GM03348 (cell line): ENCODE results near the gene PYGO2.

ENCODE experiments used
- DNase-seq: peaks from one replicate; pipeline ENCODE4 v3.0.0; 2012; ENCODE audit warnings: low spot score

Gene PYGO2

DNA sequence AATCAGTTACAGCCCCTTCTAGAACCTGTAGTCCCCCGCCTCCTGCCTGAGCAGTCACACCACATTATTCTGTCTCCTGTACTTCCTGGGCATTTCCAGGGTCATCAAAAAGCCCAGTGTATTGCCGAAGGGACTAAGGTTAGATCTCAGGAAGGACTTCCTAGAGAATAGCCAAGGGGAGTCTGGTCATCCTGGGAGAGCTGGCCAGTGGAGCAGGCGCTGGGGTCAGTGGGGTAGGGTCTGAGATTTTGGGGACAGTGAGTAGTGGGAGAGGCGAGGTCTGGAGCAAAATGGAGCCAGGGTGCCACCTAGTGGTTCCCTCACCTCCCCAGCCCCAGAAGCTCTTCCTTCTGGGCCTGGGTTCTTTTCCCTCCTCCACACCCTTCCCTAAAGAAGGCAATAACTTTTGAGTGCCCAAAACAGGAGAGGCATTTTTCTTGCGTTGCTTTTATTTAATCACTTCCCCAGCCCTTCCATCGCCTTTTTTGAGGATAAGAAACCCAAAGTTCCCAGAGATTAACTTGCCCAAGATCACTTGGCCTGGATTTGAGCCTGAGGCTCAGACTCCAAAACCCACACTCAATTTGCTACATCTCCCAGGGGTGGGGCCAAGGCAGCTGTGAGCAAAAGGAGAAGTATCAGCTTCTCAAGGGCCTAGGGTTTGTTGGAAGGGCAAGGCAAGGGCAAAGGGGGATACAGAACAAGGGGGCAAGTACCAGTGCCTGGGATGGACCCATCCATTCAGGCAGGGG lies 17.8 kb downstream of the PYGO2 start:
- peak; percentile 69 for DNase-seq

DNA sequence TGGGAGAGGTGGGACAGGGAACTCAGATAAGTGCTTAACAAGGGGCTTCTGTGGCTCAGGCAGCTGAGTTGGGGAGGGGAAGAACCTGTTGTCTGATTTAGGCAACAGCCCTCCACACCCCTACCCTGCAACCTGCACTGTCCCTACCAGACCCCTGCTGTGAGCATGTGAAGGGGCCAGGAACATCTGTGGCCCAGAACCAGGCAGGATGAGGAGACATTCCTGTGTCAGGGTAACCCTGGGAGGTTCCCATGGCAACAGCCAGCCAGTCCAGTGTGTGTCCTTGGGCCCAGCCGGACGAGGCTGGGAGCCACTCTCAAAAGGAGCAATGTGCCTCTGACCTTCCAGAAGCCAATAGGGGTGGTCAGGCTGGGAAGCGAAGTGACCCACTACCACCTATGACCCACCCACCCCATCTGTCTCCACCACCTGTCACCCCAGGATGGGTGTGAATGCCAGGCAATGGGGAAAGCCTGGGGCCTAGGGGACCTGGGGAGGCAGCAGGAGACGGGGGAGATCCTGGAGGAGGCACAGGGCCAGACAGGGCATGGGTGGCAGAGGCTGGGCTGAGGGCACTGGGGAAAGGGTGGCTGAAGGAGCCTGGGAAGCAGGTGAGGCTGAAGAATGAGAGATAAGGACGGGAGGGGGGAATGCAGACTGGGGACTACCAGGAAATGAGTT lies 20.1 kb downstream of the PYGO2 start:
- DNase-seq: no peak

DNA sequence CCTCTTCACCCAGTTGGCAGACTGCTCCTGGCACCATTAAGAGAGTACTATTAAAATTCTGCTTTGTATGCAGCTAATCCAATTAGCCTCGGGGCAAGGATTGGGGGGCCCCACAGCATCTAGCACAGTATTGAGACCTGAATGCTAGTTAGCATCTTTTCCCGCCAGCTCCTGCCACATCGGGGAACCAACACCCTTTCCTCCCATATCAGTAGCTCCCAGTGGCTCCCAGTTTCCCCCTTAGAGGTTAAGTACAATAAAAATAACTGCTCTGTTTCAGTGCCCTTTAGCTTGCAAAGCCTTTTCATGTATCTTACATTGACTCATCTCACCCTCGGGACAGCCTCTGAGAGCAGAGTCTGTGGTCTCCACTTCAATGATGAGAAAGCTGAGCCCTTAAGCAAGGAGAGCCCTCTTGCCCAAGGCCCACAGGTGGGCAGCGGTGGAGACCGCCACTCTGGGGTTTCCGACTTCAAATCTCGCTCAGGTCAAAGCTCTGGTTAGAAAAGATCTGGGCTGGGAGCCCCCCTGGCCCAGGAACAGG lies 20.9 kb downstream of the PYGO2 start:
- no peak for DNase-seq

DNA sequence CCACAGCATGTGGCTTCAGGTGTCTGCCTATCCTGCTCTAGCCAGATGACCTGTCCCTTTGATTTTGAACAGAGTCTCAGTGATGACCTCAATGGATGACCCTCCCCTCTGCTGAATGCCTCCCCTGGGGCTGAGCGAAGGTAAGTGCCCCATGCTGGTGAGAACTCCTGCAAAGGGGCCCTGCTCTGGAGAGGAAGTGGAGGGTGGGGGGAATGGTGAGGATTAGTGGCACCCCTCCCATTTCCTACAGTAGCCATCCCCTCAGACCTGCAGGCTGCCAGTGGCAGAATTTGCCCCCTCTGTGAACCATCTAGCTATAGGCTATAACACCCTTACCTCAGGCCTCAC lies 21.4 kb downstream of the PYGO2 start:
- DNase-seq: no peak

DNA sequence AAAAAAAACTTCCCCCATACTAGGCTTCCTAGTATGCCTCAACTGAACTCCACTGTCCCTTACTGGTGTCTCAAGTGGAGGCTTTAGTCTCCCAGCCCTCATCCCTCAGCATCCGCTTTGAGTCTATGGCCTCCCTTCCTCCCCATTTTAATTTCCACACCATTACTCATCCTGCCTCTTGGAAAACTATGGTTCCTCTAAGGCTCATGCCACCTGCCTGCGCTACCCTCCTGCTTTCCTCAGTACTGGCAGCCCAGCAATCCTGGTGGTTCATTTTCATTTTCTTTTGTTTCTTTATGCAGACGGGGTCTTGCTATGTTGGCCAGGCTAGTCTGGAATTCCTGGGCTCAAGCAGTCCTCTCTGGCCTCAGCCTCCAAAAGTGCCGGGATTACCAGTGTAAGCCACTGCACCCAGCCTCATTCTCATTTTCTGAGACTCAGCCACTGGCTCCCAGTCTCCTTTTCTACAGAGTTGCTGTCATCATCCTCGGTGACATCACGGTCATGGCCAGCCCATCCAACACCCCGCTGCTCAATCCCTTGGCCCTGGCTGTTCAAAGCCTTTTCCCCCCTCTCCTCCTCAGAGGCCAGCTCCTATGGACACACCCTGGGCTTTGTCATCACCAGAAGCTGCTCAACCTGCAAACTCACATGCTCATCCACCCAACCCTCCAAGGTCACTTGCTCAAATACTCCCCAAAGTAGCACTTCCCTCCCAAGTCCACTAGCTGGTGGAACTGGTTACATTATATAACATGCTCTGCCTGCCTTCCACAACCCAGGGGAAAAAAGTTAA lies 22.8 kb downstream of the PYGO2 start:
- no peak for DNase-seq

DNA sequence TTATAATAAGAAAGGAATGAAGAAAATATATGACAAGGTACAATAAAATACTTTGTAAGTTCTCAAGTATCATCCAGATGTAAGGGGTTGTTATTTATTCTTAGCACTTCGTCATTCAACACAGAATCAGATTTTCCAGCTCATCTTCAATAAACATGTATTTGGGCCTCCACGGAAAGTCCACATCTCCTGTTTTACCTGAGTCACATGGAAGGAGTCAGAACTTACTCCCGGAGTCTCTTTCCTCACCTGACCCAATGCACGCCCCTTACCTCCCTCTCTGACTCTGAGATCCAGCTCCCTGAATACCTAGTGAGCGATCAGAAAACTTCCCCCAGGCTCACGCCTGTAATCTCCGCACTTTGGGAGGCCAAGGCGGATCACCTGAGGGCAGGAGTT lies 23.6 kb downstream of the PYGO2 start:
- no peak for DNase-seq

DNA sequence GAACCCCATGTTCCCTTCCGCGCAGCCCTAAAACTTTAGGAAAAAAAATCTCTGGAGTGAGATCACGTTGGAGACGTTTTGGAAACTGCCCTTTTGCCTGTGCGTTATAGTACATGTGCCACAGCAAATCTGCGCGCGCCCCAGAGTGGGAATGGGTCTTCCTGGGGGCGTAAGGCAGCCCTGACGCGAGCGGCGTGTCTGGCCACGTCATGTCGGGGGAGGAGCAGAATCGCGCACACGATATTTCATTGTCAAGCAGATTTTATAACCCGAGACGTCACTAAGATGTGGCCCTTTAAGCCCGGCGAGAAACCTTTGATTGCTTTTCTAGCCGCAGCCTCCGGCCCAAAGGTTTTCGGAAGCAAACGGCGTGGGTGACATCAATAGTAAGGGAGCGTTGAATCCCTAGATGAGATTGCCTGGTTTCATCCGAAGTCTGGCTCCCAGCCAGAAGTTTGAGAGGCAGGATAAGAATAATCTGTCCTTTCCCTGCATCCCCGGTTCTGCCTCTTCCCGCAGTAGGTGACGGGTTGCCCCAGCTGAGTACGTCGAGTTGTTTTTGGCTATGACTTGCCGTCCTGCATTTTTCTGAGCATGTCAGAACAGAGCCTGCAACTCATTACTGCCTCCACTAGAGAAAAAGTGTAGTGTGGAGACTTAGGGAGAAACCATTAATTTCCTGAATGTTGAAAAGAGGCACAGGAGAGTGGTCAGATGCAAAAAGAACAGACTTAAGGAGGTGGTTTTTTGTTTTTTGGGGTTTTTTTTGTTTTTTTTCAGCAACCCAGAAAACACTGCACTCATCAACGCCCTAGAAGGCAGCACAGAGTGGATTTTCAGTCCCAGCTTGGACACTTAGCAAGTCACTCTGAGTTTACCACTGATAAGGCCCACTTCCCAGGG lies 24.2 kb downstream of the PYGO2 start:
- DNase-seq: peak; percentile 95

DNA sequence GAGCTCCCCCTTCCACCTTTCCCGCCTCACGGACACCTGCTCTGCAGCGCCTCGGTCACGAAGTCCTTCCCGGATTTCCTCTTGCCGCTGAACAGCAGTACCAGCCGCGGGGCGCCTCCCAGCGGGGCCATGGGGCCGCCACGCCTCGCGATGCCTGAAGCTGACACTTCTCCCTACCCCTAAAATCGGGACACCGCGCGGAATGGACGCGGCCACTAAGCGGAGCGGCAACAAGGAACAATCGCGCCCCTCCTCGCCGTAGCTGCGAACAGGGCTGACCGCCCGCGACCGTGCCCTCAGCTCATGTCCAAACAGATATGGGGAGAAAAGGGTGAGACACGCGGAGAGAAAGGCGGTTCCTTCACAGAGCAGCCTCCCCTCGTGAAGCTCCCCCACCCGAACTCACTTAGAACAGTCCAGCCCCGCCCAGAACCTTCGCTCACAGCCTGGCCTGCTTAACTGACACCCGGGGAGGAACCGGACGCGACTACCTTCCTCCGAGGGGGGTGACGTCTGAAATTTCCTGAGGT lies 25.0 kb downstream of the PYGO2 start, which contains the start of gene PMVK:
Gene PMVK (minus strand): TSS at position 165 of the 530 bp plus-strand sequence. CDS start 34 bp downstream, at position 131.
- peak; percentile 99 for DNase-seq

DNA sequence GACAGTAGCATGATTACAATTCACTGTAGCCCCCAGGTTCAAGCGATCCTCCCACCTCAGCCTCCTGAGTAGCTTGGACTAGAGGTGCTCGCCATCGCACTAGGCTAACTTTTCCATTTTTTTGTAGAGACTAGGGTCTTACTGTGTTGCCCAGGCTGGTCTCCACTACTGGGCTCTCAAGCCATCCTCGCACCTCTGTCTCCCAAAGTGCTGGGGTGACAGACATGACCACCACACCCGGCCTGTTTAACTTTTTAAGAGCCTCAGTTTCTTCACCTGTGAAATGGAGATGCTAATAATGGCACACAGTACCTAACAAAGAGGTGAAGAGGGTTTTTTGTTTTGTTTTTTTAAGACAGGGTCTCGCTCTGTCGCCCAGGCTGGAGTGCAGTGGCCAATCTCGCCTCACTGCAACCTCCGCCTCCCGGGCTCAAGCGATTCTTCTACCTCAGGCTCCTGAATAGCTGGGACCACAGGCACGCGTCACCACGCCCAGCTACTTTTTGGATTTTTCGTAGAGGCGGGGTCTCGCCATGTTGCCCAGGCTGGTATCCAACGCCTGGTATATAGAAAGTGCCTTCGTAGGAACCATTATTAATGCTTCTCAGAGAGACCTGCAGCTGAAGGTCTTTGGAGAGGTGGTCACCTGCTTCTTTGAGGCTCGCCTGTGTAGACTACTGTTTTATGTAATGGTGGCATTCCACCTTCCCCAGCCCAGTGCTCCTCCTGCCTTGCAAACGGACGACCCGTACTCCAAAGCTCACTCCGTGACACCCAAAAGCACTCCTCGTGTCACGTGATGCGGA lies 25.6 kb downstream of the PYGO2 start:
- DNase-seq: no peak

DNA sequence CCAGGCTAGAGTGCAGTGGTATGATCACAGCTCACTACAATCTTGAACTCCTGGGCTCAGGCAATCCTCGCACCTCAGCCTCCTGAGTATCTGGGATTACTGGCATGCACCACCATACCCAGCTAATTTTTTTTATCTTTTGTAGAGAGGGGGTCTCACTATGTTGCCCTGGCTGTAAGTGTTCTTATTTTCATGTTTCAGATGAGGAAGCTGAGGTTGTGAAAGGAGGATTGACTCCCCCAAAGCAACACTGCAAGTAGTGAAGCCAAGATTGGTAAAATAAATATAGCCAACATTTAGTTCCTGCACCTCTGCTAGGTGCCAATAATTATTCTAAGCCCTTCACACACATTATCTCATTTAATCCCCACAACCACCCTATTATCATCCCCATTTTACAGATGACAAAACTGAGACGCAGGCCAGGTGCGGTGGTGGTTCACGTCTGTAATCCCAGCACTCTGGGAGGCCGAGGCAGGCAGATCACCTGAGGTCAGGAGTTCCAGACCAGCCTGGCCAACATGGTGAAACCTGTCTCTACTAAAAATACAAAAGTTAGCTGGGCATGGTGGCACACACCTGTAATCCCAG lies 27.1 kb downstream of the PYGO2 start:
- no peak for DNase-seq

DNA sequence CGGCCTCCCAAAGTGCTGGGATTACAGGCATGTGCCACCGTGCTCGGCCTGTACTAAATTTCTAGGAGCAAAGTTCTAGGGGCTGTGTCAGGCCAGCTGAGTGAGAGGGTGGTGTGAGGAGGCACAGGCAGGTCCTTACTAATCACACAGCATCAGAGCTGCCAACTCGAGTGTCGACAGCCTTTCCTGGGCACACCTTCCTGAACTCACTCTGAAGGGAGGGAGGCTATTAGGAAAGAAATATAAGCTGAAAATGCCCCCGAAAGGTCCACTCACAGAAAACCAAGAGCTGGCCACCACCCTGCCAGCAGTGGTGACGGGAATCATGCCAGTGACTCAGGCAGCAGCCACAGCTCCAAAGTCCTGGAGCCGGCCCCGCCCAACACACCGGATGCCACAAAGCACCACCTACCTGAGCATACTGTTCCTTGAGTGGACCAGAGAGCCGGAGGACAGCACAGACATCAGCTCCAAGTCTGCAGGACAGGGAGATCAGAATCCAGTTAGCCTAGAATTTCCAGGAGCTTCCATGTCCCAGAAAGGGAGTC lies 29.6 kb downstream of the PYGO2 start:
- no peak for DNase-seq

DNA sequence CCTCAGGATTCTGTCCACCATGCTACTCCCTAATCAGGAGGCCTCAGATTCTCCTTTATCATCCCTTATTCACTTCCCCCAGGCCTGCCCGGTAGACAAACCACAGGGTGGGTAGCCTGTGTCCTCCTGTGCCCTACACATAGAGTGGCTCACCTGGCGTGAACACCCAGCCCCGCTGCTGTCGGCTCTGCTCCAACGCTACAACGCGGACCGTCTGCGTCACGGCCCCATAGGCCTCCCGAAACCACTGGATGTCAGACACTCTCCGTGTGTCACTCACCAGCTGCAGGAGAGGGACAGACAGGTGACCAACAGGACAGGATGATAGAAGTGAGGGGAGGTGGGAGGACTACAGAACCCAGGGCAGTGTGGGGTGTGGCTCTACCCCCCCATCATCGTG lies 35.4 kb downstream of the PYGO2 start:
- no peak for DNase-seq

DNA sequence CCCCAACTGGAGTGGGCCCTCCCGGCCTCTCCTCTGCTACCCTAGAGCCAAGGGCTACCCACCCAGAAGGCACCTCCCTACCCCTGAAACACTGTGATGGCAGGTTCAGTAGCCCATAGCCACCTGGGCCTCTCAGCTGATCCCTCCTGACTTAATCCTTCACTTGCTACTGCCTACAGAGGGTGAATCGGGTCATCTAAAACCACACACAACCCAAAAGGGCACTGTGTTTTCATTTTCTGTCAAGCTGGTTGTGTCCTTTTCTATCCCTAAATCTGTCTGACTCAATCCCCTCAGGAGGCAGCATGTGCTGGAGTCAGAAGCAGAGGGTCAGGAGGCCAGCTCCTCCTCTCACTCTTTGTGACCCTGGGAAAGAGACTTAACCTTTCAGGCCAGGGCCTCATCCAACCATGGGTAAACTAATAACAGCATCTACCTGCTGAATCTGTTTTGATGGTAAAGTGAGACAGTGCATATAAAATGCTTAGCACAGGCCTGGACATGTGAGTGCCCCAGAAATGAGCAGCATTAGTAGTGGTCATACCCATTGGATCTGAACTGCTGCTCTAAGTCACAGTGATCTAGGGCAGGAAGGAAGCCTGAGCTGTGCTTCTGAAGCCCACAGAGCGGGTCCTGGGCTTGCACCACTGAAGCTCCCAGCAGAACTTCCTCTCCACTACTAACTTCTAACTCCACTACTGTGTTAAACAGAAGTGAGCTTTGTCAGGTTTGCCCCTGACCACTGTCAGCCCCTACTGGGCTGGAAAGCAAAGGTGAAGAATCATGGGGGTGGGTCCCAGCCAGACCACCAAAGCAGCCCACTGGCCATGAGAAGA lies 36.0 kb downstream of the PYGO2 start:
- no peak for DNase-seq

DNA sequence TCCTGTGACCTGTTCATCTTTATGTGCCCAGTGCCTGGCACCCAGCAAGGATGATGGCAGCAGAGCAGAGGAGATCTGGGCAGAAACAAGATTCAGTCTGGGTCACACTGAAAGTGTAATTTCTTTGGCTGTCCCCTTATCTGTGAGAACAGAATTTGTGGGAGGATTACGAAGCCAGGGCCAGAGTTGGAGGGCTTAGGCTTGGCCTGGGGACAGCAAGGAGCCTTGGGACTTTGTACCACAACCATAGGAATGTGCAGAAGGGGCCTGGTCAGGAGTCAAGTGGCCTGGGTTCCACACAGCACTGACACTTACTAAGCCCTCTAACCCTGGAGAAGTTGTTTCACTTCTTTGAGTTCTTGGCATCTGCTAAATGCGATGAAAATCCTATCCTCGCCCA lies 37.9 kb downstream of the PYGO2 start:
- DNase-seq: no peak

DNA sequence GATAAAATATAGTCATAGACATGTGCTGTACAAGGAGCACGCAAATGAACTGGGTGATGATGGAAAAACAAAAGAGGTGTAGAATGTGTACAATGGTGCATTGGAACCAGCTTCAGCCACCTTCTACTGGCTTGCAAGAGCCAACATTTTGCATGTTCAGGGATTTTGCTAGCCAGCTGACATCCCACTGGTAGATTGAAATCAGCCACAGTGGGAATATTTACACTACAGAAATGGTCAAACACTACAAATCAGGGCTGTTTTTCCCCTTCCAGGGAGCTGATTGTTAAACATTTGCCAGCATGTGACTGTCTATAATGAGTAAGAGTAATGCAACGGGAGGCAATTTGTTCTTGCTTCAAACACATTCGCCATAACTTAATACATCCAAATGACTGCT lies 48.3 kb downstream of the PYGO2 start:
- no peak for DNase-seq

DNA sequence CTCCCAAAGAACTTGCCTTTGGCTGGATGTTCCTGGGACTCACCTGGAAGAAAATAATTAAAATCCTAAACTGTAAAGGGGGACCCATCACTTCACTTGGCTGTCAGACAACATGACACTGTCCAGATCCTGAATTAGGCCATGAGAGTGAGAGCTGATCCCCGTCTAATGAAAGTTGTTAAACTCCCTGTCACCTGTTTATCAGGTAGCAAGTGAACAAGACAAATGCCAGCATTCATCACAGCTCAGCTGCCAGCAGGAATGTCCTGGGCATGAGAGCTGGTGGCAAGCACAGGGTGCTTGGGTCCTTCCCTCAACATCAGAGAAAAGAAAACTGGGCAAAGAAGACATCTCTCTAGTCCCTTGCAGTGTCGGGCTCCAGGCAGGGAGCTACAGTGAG lies 48.8 kb downstream of the PYGO2 start:
- no peak for DNase-seq

DNA sequence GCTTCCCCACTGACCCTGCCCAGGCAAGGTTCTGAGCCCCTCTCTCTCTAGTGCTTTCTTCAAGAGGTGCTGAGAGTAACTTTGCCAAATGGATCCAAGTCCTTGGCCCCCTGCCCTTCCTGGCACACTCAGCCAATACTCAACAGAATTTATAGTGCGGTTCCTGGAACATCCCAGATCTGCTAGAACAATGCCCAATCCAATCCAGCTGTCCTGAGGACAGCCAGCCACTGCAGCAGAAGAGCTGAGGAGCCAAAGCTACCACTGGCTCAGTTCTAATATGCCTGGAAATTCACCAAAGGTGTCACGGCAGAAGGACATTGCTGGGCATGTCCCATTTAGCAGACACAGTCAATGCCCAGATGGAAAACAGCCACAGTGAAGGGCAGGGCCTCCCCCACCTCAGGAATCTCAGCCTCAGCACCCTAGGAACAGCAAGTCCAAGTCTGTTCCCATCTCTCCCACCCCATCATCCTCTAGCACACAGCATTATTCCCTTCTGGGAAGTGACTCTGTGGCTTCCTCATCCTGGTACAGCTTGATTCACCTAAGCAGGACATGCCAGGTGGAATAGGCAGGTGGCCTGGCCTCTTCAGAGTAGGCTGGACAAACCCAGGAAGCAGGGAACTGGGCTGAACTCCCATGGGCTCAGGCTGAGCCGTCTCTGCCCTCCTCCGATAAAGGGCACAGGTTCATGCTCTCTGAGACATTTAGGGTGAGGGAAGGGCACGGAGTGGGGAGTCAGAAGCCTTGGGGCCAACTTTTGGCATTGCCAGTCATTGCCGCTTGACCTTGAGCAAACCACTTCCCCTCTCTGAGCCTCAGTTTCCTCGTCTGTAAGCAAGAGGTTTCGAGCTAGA lies 49.7 kb downstream of the PYGO2 start:
- no peak for DNase-seq

DNA sequence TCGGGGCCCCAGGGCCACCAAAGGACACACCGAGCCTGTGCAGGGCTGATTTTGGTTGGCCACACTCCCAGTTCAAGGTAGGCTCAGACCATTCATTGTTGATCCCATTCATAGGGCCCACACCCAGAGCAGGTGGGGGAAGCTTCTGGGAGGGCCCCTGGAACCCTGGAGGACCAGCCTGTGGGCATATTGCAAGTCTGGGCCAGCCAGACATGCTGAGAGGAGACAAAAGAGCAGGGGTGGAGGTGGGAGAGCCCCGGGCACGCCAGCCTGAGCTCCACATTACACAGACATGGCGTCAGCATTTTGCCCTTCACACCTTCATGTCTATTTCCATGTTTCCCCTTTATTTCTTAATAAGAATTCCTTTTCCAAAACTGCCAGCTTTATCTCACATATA lies 50.7 kb downstream of the PYGO2 start:
- DNase-seq: no peak
